CD4-positive, alpha-beta memory T cell (primary cell): ENCODE results near the gene RFX1. TPM values are rescaled to one million over a fixed set of nuclear protein-coding genes. Genes with fewer than 3 reads are reported as not detected.
"Not testable (repeated sequence)": the region's sequence is repeated elsewhere in the genome, so short reads cannot be mapped to it uniquely, and the experiment has no call there.

ENCODE experiments used
- CTCF ChIA-PET: fragments of 350-600 bp; sonication (Branson Sonifier 250); formaldehyde crosslinking; loops from one replicate; lab custom pipeline; 2021; ENCODE audit warnings: inconsistent platforms; ENCODE audit not compliant: partially characterized antibody; lab: Charles Lee
- POLR2A ChIA-PET: fragments of 350-600 bp; sonication (Branson Sonifier 250); formaldehyde crosslinking; loops from one replicate; lab custom pipeline; 2021; ENCODE audit not compliant: partially characterized antibody; lab: Charles Lee
- DNase-seq, 5 donors: peaks; one replicate each; pipeline versions ENCODE4 v3.0.0 to v3.0.0-alpha.2; 2020 to 2022; ENCODE audit warnings: mixed read lengths in 1 of 5
- H3K27ac ChIP-seq: one replicate; pipeline ENCODE4 v1.7.0; 2013; ENCODE audit warnings: low read depth, low read length
- H3K27me3 ChIP-seq: 2 replicates; pipeline ENCODE4 v1.7.0; 2013; ENCODE audit warnings: mild to moderate bottlenecking, low read length, moderate library complexity; ENCODE audit not compliant: insufficient read depth
- H3K36me3 ChIP-seq: 2 replicates; pipeline ENCODE4 v1.7.0; 2013; ENCODE audit warnings: mild to moderate bottlenecking, low read length, moderate library complexity; ENCODE audit not compliant: insufficient read depth
- H3K4me1 ChIP-seq: 2 replicates; pipeline ENCODE4 v1.7.0; 2013; ENCODE audit warnings: mild to moderate bottlenecking, low read length, moderate library complexity; ENCODE audit not compliant: insufficient read depth
- H3K4me3 ChIP-seq, 2 donors: one replicate each; pipeline ENCODE4 v1.7.0; 2013; ENCODE audit warnings: low read length in 2 of 2, mild to moderate bottlenecking in 1 of 2
- H3K9me3 ChIP-seq, 2 donors: one replicate each; pipeline ENCODE4 v1.7.0; 2013; ENCODE audit warnings: low read length in 2 of 2, control low read depth in 1 of 2; ENCODE audit not compliant: control insufficient read depth in 1 of 2
- H3K27ac Mint-ChIP-seq, 7 donors: one replicate each; pipeline ENCODE4 v1.8.0; 2020 to 2021; ENCODE audit warnings: mixed read lengths in 7 of 7, mild to moderate bottlenecking in 6 of 7, inconsistent platforms in 3 of 7, moderate library complexity in 3 of 7
- H3K27me3 Mint-ChIP-seq, 2 donors: one replicate each; pipeline ENCODE4 v1.8.0; 2020 to 2021; ENCODE audit warnings: mixed read lengths in 2 of 2
- H3K36me3 Mint-ChIP-seq, 2 donors: one replicate each; pipeline ENCODE4 v1.8.0; 2020 to 2021; ENCODE audit warnings: mixed read lengths in 2 of 2, inconsistent platforms in 1 of 2, mild to moderate bottlenecking in 1 of 2
- H3K4me1 Mint-ChIP-seq, 4 donors: one replicate each; pipeline ENCODE4 v1.8.0; 2020 to 2021; ENCODE audit warnings: mixed read lengths in 4 of 4, mild to moderate bottlenecking in 1 of 4
- H3K4me3 Mint-ChIP-seq, 8 donors: one replicate each; pipeline ENCODE4 v1.8.0; 2020 to 2021; ENCODE audit warnings: mixed read lengths in 8 of 8, mild to moderate bottlenecking in 7 of 8, moderate library complexity in 6 of 8, inconsistent platforms in 3 of 8
- H3K9me3 Mint-ChIP-seq, 8 donors: one replicate each; pipeline ENCODE4 v1.8.0; 2020 to 2021; ENCODE audit warnings: mixed read lengths in 8 of 8, mild to moderate bottlenecking in 5 of 8, inconsistent platforms in 3 of 8, moderate library complexity in 1 of 8
- intact Hi-C: fragments of 100-400 bp; cut with micrococcal nuclease; formaldehyde crosslinking; loops from one replicate; pipeline ENCODE4 v1.15.1; 2023
- polyA plus RNA-seq, 2 donors: library from polyadenylated mRNA; unstranded; fragments of 300-500 nt; fragmentation: Illumina TruSeq; gene quantifications; one replicate each; pipeline ENCODE4 v1.2.3, GENCODE V29; 2021
- total RNA-seq, 2 experiments: library from RNA; stranded (reverse); gene quantifications; one replicate each; pipeline ENCODE4 v1.2.3, GENCODE V29; 2021

The RFX1 gene
- total and polyA plus RNA-seq, 4 experiments from 2014 or later = 2.5 to 17.8 (median 17.4) TPM; not detected in 1

GRCh38 chr19:14030997-14031718 lies 25.0 kb upstream of the RFX1 start:
- no peaks in the 10 kb centered on the region for H3K27me3 ChIP-seq
- peaks cover 21 to 52% (median 35%) of the 10 kb centered on the region in 4 donors for H3K4me1 Mint-ChIP-seq
- H3K4me3 Mint-ChIP-seq = peak overlapping the region; percentile 89 to 97 (median 94)
- no peaks in the 10 kb centered on the region for H3K36me3 ChIP-seq
- peak overlapping the region; percentile 93 to 99 (median 98) for H3K27ac Mint-ChIP-seq
- H3K27me3 Mint-ChIP-seq = no peaks in the 10 kb centered on the region
- H3K4me3 ChIP-seq = peak overlapping the region; percentile 70 to 97
- peaks cover 0 to 2% (median 0%) of the 10 kb centered on the region in 8 donors for H3K9me3 Mint-ChIP-seq
- H3K36me3 Mint-ChIP-seq = peaks cover 5 to 15% of the 10 kb centered on the region in 2 donors
- ChIA-PET CTCF (interaction anchor here (0.6 to 3.6 kb wide), 20 partner anchors 9 to 151 kb away, joined by 3 to 15 read pairs (median 4); partner anchors contain the start of genes DCAF15 and MISP3), POLR2A (interaction anchor here (0.8 to 8.0 kb wide), 56 partner anchors 9 to 867 kb away, joined by 3 to 225 read pairs (median 5); partner anchors contain the start of genes ASF1B, BRME1, C19orf53 and CC2D1A)
- peak overlapping the region; percentile 96 for H3K27ac ChIP-seq
- intact Hi-C loops = no loop called here
- H3K9me3 ChIP-seq = no peaks in the 10 kb centered on the region
- H3K4me1 ChIP-seq = peaks cover 35% of the 10 kb centered on the region
- peak in 4 of 5 donors; percentile 82 to 88 (median 85) for DNase-seq

- DNase-seq = no peak
- ChIA-PET CTCF (no interaction called here), POLR2A (interaction anchor here (1.0 to 8.0 kb wide), 4 partner anchors 10 to 77 kb away, joined by 3 to 225 read pairs (median 64); partner anchors contain the start of genes DCAF15 and RFX1)
- no peak overlapping the region for H3K27ac ChIP-seq
- no peaks in the 10 kb centered on the region for H3K36me3 ChIP-seq
- H3K27me3 Mint-ChIP-seq = no peaks in the 10 kb centered on the region
- intact Hi-C loops = no loop called here
- H3K4me3 Mint-ChIP-seq = peak overlapping the region in 5 of 8 donors; percentile 5 to 48 (median 21)
- H3K27ac Mint-ChIP-seq = peak overlapping the region; percentile 37 to 97 (median 73)
- H3K4me1 Mint-ChIP-seq = peaks cover 16 to 49% (median 27%) of the 10 kb centered on the region in 4 donors
- no peaks in the 10 kb centered on the region for H3K27me3 ChIP-seq
- no peak overlapping the region for H3K4me3 ChIP-seq
- H3K9me3 ChIP-seq = no peaks in the 10 kb centered on the region
- peaks cover 0 to 3% (median 0%) of the 10 kb centered on the region in 8 donors for H3K9me3 Mint-ChIP-seq
- peaks cover 32% of the 10 kb centered on the region for H3K4me1 ChIP-seq
- H3K36me3 Mint-ChIP-seq = peaks cover under 1 to 8% of the 10 kb centered on the region in 2 donors
Observed at GRCh38 chr19:14028901-14029300, 22.8 kb upstream of the RFX1 start.

- CTCF ChIA-PET = interaction anchor here (1.5 to 1.6 kb wide), 2 partner anchors 15 to 29 kb away, joined by 3 to 6 read pairs; no protein-coding TSS in a partner anchor
- H3K27me3 ChIP-seq = no peaks in the 10 kb centered on the region
- peak within 1 kb of the TSS in 6 of 8 donors; percentile 5 to 48 (median 33) for H3K4me3 Mint-ChIP-seq
- H3K9me3 ChIP-seq = no peaks in the 10 kb centered on the region
- peaks cover 15 to 52% (median 29%) of the 10 kb centered on the region in 4 donors for H3K4me1 Mint-ChIP-seq
- POLR2A ChIA-PET = interaction anchor here (3.2 to 8.0 kb wide), 2 partner anchors 23 to 76 kb away, joined by 11 to 225 read pairs; partner anchors contain the start of genes DCAF15 and RFX1
- no peaks in the 10 kb centered on the region for H3K27me3 Mint-ChIP-seq
- no peak for DNase-seq
- H3K27ac ChIP-seq = no peak within 1 kb of the TSS
- peaks cover 0 to 6% of the 10 kb centered on the region in 2 donors for H3K36me3 Mint-ChIP-seq
- H3K27ac Mint-ChIP-seq = peak within 1 kb of the TSS; percentile 42 to 97 (median 75)
- no peak within 1 kb of the TSS for H3K4me3 ChIP-seq
- peaks cover 26% of the 10 kb centered on the region for H3K4me1 ChIP-seq
- H3K9me3 Mint-ChIP-seq = peaks cover 0 to 3% (median 0%) of the 10 kb centered on the region in 8 donors
- intact Hi-C loops = no loop called here
- no peaks in the 10 kb centered on the region for H3K36me3 ChIP-seq
Observed at GRCh38 chr19:14027856-14028450, 21.8 kb upstream of the RFX1 start, which contains the start of gene RLN3. Gene RLN3 (plus strand): TSS chr19:14028148. CDS start chr19:14028205, 57 bp downstream.

- H3K27me3 Mint-ChIP-seq, H3K36me3 ChIP-seq, intact Hi-C loops, H3K27me3 ChIP-seq, H3K27ac ChIP-seq, H3K4me3 ChIP-seq, H3K27ac Mint-ChIP-seq, H3K9me3 Mint-ChIP-seq, H3K9me3 ChIP-seq, H3K36me3 Mint-ChIP-seq, DNase-seq, H3K4me3 Mint-ChIP-seq: not testable (repeated sequence)
- POLR2A ChIA-PET = interaction anchor here (1.3 to 8.0 kb wide), 3 partner anchors 22 to 74 kb away, joined by 3 to 225 read pairs (median 11); partner anchors contain the start of genes DCAF15 and RFX1
- H3K4me1 ChIP-seq = peaks cover 23% of the 10 kb centered on the region
- CTCF ChIA-PET = interaction anchor here (1.2 to 1.6 kb wide), 3 partner anchors 16 to 66 kb away, joined by 3 to 6 read pairs (median 5); no protein-coding TSS in a partner anchor
- H3K4me1 Mint-ChIP-seq = peaks cover 14 to 40% (median 26%) of the 10 kb centered on the region in 4 donors
Observed at GRCh38 chr19:14026652-14027192, 20.6 kb upstream of the RFX1 start.

- no peak overlapping the region for H3K27ac ChIP-seq
- Mint-ChIP-seq H3K27ac (peak overlapping the region in 3 of 7 donors; percentile 55 to 80 (median 79)), H3K27me3 (no peaks in the 10 kb centered on the region), H3K36me3 (no peaks in the 10 kb centered on the region), H3K4me3 (no peak overlapping the region), H3K9me3 (peaks cover 0 to 3% (median 0%) of the 10 kb centered on the region in 8 donors), H3K4me1 (peaks cover 3 to 18% (median 10%) of the 10 kb centered on the region in 4 donors)
- intact Hi-C loops = no loop called here
- peaks cover 10% of the 10 kb centered on the region for H3K4me1 ChIP-seq
- ChIA-PET CTCF (interaction anchor here (0.8 kb wide), 1 partner anchor 63 kb away, joined by 3 read pairs; no protein-coding TSS in a partner anchor), POLR2A (interaction anchor here (3.3 kb wide), 1 partner anchor 7 kb away, joined by 26 read pairs; the partner anchor contains the start of gene IL27RA)
- no peaks in the 10 kb centered on the region for H3K9me3 ChIP-seq
- no peaks in the 10 kb centered on the region for H3K27me3 ChIP-seq
- H3K4me3 ChIP-seq = no peak overlapping the region
- DNase-seq = no peak
- no peaks in the 10 kb centered on the region for H3K36me3 ChIP-seq
Observed at GRCh38 chr19:14023404-14024235, 17.5 kb upstream of the RFX1 start.

- ChIA-PET POLR2A (interaction anchor here (2.7 to 3.3 kb wide), 2 partner anchors 8 to 16 kb away, joined by 15 to 26 read pairs; partner anchors contain the start of genes IL27RA and RFX1), CTCF (interaction anchor here (0.8 to 1.6 kb wide), 3 partner anchors 8 to 89 kb away, joined by 3 to 4 read pairs (median 3); no protein-coding TSS in a partner anchor)
- no peaks in the 10 kb centered on the region for H3K36me3 ChIP-seq
- peaks cover 2 to 14% (median 9%) of the 10 kb centered on the region in 4 donors for H3K4me1 Mint-ChIP-seq
- H3K4me3 ChIP-seq = no peak overlapping the region
- no peaks in the 10 kb centered on the region for H3K27me3 Mint-ChIP-seq
- H3K9me3 ChIP-seq = no peaks in the 10 kb centered on the region
- H3K9me3 Mint-ChIP-seq = peaks cover 0 to 2% (median 0%) of the 10 kb centered on the region in 8 donors
- H3K4me1 ChIP-seq = peaks cover 10% of the 10 kb centered on the region
- DNase-seq = no peak
- H3K27me3 ChIP-seq = no peaks in the 10 kb centered on the region
- H3K36me3 Mint-ChIP-seq = no peaks in the 10 kb centered on the region
- no peak overlapping the region for H3K27ac ChIP-seq
- intact Hi-C loops = no loop called here
- H3K27ac Mint-ChIP-seq = no peak overlapping the region
- no peak overlapping the region for H3K4me3 Mint-ChIP-seq
Observed at GRCh38 chr19:14022469-14022868, 16.3 kb upstream of the RFX1 start.
